HFF-Myc (cell line): ENCODE data around the gene ATXN7L2.

ENCODE experiments used
- DNase-seq: peaks from one replicate; pipeline ENCODE4 v3.0.0-alpha.2; 2011; ENCODE audit warnings: low read depth; ENCODE audit errors: extremely low read depth
- H3K4me3 ChIP-seq: replicated peaks from 2 replicates; pipeline ENCODE4 v1.5.1; 2011; ENCODE audit warnings: low read depth, mild to moderate bottlenecking, control low read depth, low read length
- TF ChIP-seq, protein P1 (sequence below): IDR thresholded peaks from 2 replicates; pipeline ENCODE4 v1.5.1; 2012; ENCODE audit warnings: mild to moderate bottlenecking, low read depth, low read length, control low read depth; ENCODE audit errors: missing control alignments

ATXN7L2 gene

DNA sequence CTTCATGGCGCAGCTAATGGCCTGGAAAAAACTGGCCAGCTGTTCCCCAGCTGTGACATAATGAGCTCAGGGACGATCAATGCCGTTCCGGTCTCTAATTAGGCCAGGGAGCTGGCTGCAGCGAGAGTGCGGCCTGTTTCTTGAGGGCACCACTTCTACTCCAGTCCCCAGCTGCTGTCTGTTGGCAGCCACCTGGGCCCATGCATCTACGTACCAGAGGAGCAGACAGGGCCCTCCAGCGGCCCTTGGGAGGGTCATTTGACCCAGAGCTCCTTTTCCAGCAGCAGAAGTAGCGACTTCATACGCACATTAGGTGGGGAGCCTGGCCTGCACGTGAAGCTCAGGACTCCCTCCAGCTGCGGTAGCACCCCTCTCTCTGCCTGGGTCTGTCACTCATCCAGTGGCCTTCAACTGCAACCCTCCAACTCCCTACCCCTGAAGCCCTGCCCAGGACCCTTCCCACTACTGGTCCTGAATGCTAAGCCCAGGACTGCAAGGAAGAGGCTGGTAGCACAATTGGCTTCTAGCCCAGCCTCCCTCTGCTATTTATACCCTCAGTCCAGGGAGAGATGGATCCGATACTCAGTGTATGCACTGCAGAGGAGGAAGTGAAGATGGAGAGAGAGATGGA, 46.9 kb downstream of the ATXN7L2 start:
- TF ChIP-seq, protein P1, sequence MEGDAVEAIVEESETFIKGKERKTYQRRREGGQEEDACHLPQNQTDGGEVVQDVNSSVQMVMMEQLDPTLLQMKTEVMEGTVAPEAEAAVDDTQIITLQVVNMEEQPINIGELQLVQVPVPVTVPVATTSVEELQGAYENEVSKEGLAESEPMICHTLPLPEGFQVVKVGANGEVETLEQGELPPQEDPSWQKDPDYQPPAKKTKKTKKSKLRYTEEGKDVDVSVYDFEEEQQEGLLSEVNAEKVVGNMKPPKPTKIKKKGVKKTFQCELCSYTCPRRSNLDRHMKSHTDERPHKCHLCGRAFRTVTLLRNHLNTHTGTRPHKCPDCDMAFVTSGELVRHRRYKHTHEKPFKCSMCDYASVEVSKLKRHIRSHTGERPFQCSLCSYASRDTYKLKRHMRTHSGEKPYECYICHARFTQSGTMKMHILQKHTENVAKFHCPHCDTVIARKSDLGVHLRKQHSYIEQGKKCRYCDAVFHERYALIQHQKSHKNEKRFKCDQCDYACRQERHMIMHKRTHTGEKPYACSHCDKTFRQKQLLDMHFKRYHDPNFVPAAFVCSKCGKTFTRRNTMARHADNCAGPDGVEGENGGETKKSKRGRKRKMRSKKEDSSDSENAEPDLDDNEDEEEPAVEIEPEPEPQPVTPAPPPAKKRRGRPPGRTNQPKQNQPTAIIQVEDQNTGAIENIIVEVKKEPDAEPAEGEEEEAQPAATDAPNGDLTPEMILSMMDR, result no peak

DNA sequence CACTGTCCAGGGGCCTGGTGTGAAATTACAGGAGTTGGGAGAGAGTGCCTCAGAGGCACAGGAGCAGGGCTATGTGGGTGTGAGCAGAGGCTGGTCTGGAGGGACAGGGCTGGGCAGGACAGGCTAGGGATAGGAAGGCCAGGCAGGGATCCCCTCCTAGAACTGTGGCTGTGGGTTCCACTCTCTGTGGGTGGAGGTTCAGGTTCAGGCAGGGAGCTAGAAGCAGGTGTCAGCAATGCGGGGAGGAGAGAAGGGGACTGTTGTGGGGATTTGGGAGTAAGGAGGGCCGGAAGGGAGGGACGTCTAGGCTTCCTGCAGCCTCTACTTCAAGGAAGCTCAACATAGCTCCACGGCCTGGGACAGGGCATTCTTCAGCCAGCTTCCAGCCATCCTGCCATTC, 47.7 kb downstream of the ATXN7L2 start:
- TF ChIP-seq, protein P1, result no peak
- DNase-seq, result no peak

More for the DNA sequence above, 46.9 kb downstream of the ATXN7L2 start:
- no peak overlapping the region for H3K4me3 ChIP-seq
- DNase-seq, result no peak

DNA sequence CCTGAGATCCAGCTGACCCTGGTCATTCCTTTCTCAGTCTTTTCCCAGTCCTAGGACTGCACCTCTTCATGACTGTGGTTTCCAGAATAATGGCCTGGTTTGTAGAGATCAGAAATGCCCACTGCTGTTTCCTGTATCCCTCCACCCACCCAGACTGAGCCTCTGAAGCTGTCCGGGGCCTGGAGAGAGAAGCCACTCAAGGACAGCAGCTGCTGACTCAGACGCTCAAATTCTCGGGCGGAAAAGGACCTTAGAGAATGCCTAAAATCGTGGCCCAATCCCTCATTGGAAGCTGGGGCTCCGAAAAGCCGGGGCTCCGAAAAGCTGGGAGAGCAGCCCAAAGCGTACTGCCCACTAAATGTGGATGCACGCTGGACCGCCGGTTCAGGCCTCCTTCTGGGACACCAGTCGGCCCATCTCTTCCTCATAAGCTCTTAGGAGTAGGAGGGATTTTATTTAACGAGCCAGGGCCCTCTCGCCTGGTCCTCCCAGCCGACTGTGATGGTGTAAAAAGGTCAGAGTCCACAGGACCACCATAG, 48.2 kb downstream of the ATXN7L2 start:
- TF ChIP-seq, protein P1, result no peak
- H3K4me3 ChIP-seq, result no peak overlapping the region
- no peak for DNase-seq

More for the DNA sequence above, 47.7 kb downstream of the ATXN7L2 start:
- H3K4me3 ChIP-seq, result no peak overlapping the region

- DNase-seq, result no peak
- TF ChIP-seq, protein P1, result peak; percentile 97
- no peak overlapping the region for H3K4me3 ChIP-seq
These were observed 48.8 kb downstream of the ATXN7L2 start for GRCh38 chr1:109532365-109533136.

- DNase-seq, result no peak
- TF ChIP-seq, protein P1, result no peak
- no peak overlapping the region for H3K4me3 ChIP-seq
These were observed 50.7 kb downstream of the ATXN7L2 start for GRCh38 chr1:109534307-109534858.

GRCh38 chr1:109535481-109535880, 51.8 kb downstream of the ATXN7L2 start:
- no peak overlapping the region for H3K4me3 ChIP-seq
- DNase-seq, result no peak
- TF ChIP-seq, protein P1, result no peak
